GM12878 (cell line): ENCODE data around the gene BEGAIN.

Experiments used
- ATF3 ChIP-seq: IDR thresholded peaks from 2 replicates; pipeline ENCODE4 v1.6.1; 2011; ENCODE audit warnings: low read depth, mild to moderate bottlenecking, low read length, moderate library complexity, borderline replicate concordance; ENCODE audit errors: extremely low read depth
- CREM ChIP-seq: IDR thresholded peaks from 2 replicates; pipeline ENCODE4 v1.6.1; 2014; ENCODE audit warnings: antibody characterized with exemption, low read depth
- EGR1 ChIP-seq, 2 experiments: IDR thresholded peaks; 1 replicate in 1 of 2; 2 replicates in 1 of 2; pipeline ENCODE4 v1.6.1; 2011 to 2012; ENCODE audit warnings: low read depth in 2 of 2, low read length in 2 of 2, borderline replicate concordance in 1 of 2, mild to moderate bottlenecking in 1 of 2, moderate library complexity in 1 of 2
- EP300 ChIP-seq, 2 experiments: fragments of 150-350 bp in 1 of 2; IDR thresholded peaks; 2 replicates each; pipeline ENCODE4 v1.6.1; 2011 to 2012; ENCODE audit warnings: low read depth in 2 of 2, low read length in 2 of 2, borderline replicate concordance in 1 of 2, improper control_type of control experiment in 1 of 2, inconsistent platforms in 1 of 2; ENCODE audit not compliant: control insufficient read depth in 1 of 2
- FOXM1 ChIP-seq: IDR thresholded peaks from 2 replicates; pipeline ENCODE4 v1.6.1; 2012; ENCODE audit warnings: low read depth, mild to moderate bottlenecking, inconsistent platforms, low read length, moderate library complexity
- USF2 ChIP-seq: IDR thresholded peaks from 2 replicates; pipeline ENCODE4 v1.6.1; 2011; ENCODE audit warnings: low read depth, low read length, improper control_type of control experiment, borderline replicate concordance

GRCh38 chr14:100504372-100505078 lies 82.7 kb downstream of the BEGAIN start:
- TF ChIP-seq EGR1 (IDR thresholded peaks at IDR 0.05; ENCODE audit: borderline replicate concordance in 1 of 2, low read depth in 2 of 2, low read length in 2 of 2) = no peak
- no peak for TF ChIP-seq USF2
- no peak for TF ChIP-seq EP300 (IDR thresholded peaks at IDR 0.05; ENCODE audit: borderline replicate concordance in 1 of 2, control insufficient read depth in 1 of 2, low read depth in 2 of 2, low read length in 2 of 2)
- no peak for TF ChIP-seq FOXM1
- TF ChIP-seq CREM = no peak
- TF ChIP-seq ATF3 = no peak
